IMR-90 (cell line): Measurements from ENCODE around the gene COA5. TPM values are rescaled to one million over a fixed set of nuclear protein-coding genes. Genes with fewer than 3 reads are reported as not detected.

Experiments
- ATAC-seq: fragments of 200-7000 bp; cut with Tn5 transposase; 2 replicates; pipeline ENCODE4 v1.9.1; 2020; ENCODE audit warnings: low read depth, mild to moderate bottlenecking, moderate library complexity
- BruUV-seq: library from RNA; stranded (reverse); fragments of 400-500 nt; replicated peaks from 2 replicates; lab custom pipeline; 2021; lab: Mats Ljungman, UMichigan
- CTCF ChIA-PET: fragments of 300-600 bp; formaldehyde crosslinking; extraction: SDS; loops from one replicate; lab custom pipeline; 2021; ENCODE audit warnings: antibody characterized with exemption; lab: Yijun Ruan, JAX
- POLR2A ChIA-PET: fragments of 300-600 bp; sonication (Branson Sonifier 250); formaldehyde crosslinking; loops from one replicate; lab custom pipeline; 2022; ENCODE audit warnings: antibody characterized with exemption; ENCODE audit not compliant: unreplicated experiment; lab: Charles Lee
- DNase-seq: peaks from one replicate; pipeline ENCODE4 v3.0.0; 2013
- H2AFZ ChIP-seq: replicated peaks from 2 replicates; pipeline ENCODE3; 2013; ENCODE audit warnings: low read length, mild to moderate bottlenecking; ENCODE audit not compliant: poor library complexity
- H2AK5ac ChIP-seq: 2 replicates; pipeline ENCODE4 v1.6.1; 2013; ENCODE audit warnings: low read depth, low read length, inconsistent platforms
- H2AK9ac ChIP-seq: replicated peaks from 2 replicates; pipeline ENCODE3; 2013; ENCODE audit warnings: mild to moderate bottlenecking, low read depth, low read length, moderate library complexity; ENCODE audit not compliant: poor library complexity
- H2BK120ac ChIP-seq: 2 replicates; pipeline ENCODE4 v1.6.1; 2013; ENCODE audit warnings: low read depth, low read length, inconsistent platforms
- H2BK15ac ChIP-seq: 3 replicates; pipeline ENCODE4 v1.6.1; 2013; ENCODE audit warnings: low read depth, low read length, inconsistent platforms
- H2BK20ac ChIP-seq: 2 replicates; pipeline ENCODE4 v1.6.1; 2013; ENCODE audit warnings: low read depth, mild to moderate bottlenecking, inconsistent platforms, low read length, moderate library complexity
- H2BK5ac ChIP-seq: 2 replicates; pipeline ENCODE4 v1.6.1; 2013; ENCODE audit warnings: mild to moderate bottlenecking, low read depth, low read length, inconsistent platforms; ENCODE audit not compliant: poor library complexity, severe bottlenecking
- H3K14ac ChIP-seq: replicated peaks from 2 replicates; pipeline ENCODE4 v1.6.1; 2013; ENCODE audit warnings: low read depth, low read length, inconsistent platforms
- H3K18ac ChIP-seq: 2 replicates; pipeline ENCODE4 v1.6.1; 2013; ENCODE audit warnings: low read depth, low read length, control low read depth
- H3K23ac ChIP-seq: 2 replicates; pipeline ENCODE4 v1.6.1; 2013; ENCODE audit warnings: low read depth, low read length, inconsistent platforms
- H3K27ac ChIP-seq: 2 replicates; pipeline ENCODE4 v1.5.1; 2013; ENCODE audit warnings: mild to moderate bottlenecking, control low read depth, low read length; ENCODE audit not compliant: insufficient read depth
- H3K27me3 ChIP-seq: 2 replicates; pipeline ENCODE4 v1.6.1; 2013; ENCODE audit warnings: low read length; ENCODE audit not compliant: control insufficient read depth, insufficient read depth
- H3K36me3 ChIP-seq: 2 replicates; pipeline ENCODE4 v1.6.1; 2013; ENCODE audit warnings: low read length, mixed read lengths; ENCODE audit not compliant: control insufficient read depth, insufficient read depth
- H3K4ac ChIP-seq: 2 replicates; pipeline ENCODE4 v1.6.1; 2013; ENCODE audit warnings: low read depth, low read length, inconsistent platforms
- H3K4me1 ChIP-seq: 2 replicates; pipeline ENCODE4 v1.6.1; 2013; ENCODE audit warnings: low read length, mixed read lengths; ENCODE audit not compliant: control insufficient read depth, insufficient read depth
- H3K4me2 ChIP-seq: 2 replicates; pipeline ENCODE4 v1.6.1; 2013; ENCODE audit warnings: low read depth, mild to moderate bottlenecking, control low read depth, low read length, moderate library complexity
- H3K4me3 ChIP-seq: 2 replicates; pipeline ENCODE4 v1.5.1; 2013; ENCODE audit warnings: low read depth, mild to moderate bottlenecking, control low read depth, low read length, moderate library complexity; ENCODE audit not compliant: insufficient read depth
- H3K56ac ChIP-seq: 2 replicates; pipeline ENCODE4 v1.6.1; 2013; ENCODE audit warnings: low read length, inconsistent platforms; ENCODE audit not compliant: insufficient read depth; ENCODE audit errors: extremely low read depth
- H3K79me1 ChIP-seq, 2 experiments: 2 replicates each; pipeline ENCODE4 v1.6.1; 2013; ENCODE audit warnings: low read length in 2 of 2, inconsistent platforms in 1 of 2, low read depth in 1 of 2
- H3K9ac ChIP-seq: 2 replicates; pipeline ENCODE4 v1.6.1; 2013; ENCODE audit warnings: low read depth, low read length, control low read depth
- H3K9me1 ChIP-seq: 2 replicates; pipeline ENCODE4 v1.6.1; 2013; ENCODE audit warnings: low read length, inconsistent platforms; ENCODE audit not compliant: insufficient read depth
- H3K9me3 ChIP-seq: 2 replicates; pipeline ENCODE4 v1.6.1; 2013; ENCODE audit warnings: low read length; ENCODE audit not compliant: control insufficient read depth, insufficient read depth
- H4K20me1 ChIP-seq: 2 replicates; pipeline ENCODE4 v1.6.1; 2013; ENCODE audit warnings: low read length, inconsistent platforms; ENCODE audit not compliant: insufficient read depth
- H4K5ac ChIP-seq: 2 replicates; pipeline ENCODE4 v1.6.1; 2013; ENCODE audit warnings: mild to moderate bottlenecking, low read depth, low read length, control low read depth
- H4K8ac ChIP-seq, 2 experiments: 2 replicates each; pipeline ENCODE4 v1.6.1; 2013; ENCODE audit warnings: low read depth in 2 of 2, low read length in 2 of 2, control low read depth in 1 of 2, inconsistent platforms in 1 of 2
- H4K91ac ChIP-seq: 2 replicates; pipeline ENCODE4 v1.6.1; 2013; ENCODE audit warnings: low read depth, low read length, inconsistent platforms; ENCODE audit not compliant: insufficient read depth
- BHLHE40 ChIP-seq: fragments of 150-350 bp; IDR thresholded peaks from 2 replicates; pipeline ENCODE4 v1.6.1; 2016; ENCODE audit warnings: mild to moderate bottlenecking, low read depth, low read length
- CEBPB ChIP-seq: IDR thresholded peaks from 2 replicates; pipeline ENCODE4 v1.6.1; 2012; ENCODE audit warnings: low read depth, low read length, improper control_type of control experiment
- CHD1 ChIP-seq: IDR thresholded peaks from 2 replicates; pipeline ENCODE4 v1.6.1; 2012; ENCODE audit warnings: low read depth, low read length, improper control_type of control experiment
- CTCF ChIP-seq: conservative IDR thresholded peaks from 2 replicates; pipeline ENCODE4 v1.5.1; 2012; ENCODE audit warnings: mild to moderate bottlenecking, low read depth, low read length, improper control_type of control experiment
- ELK1 ChIP-seq: fragments of 150-350 bp; IDR thresholded peaks from 2 replicates; pipeline ENCODE4 v1.6.1; 2016; ENCODE audit warnings: low read depth, mild to moderate bottlenecking, low read length, moderate library complexity, borderline replicate concordance
- FOS ChIP-seq: fragments of 150-350 bp; IDR thresholded peaks from 2 replicates; pipeline ENCODE4 v1.6.1; 2016; ENCODE audit warnings: low read depth, low read length
- MAFK ChIP-seq: IDR thresholded peaks from 2 replicates; pipeline ENCODE4 v1.6.1; 2012; ENCODE audit warnings: low read depth, low read length, improper control_type of control experiment
- MAZ ChIP-seq: IDR thresholded peaks from 2 replicates; pipeline ENCODE4 v1.6.1; 2012; ENCODE audit warnings: low read depth, mild to moderate bottlenecking, low read length, improper control_type of control experiment, moderate library complexity, borderline replicate concordance
- MXI1 ChIP-seq: IDR thresholded peaks from 2 replicates; pipeline ENCODE4 v1.6.1; 2012; ENCODE audit warnings: low read depth, mild to moderate bottlenecking, low read length, moderate library complexity, borderline replicate concordance
- NFE2L2 ChIP-seq: fragments of 150-350 bp; IDR thresholded peaks from 2 replicates; pipeline ENCODE4 v1.6.1; 2016; ENCODE audit warnings: low read depth, mild to moderate bottlenecking, low read length
- POLR2A ChIP-seq: IDR thresholded peaks from 2 replicates; pipeline ENCODE4 v1.6.1; 2012; ENCODE audit warnings: mild to moderate bottlenecking, low read depth, low read length
- RCOR1 ChIP-seq: IDR thresholded peaks from 2 replicates; pipeline ENCODE4 v1.6.1; 2012; ENCODE audit warnings: mild to moderate bottlenecking, low read length, improper control_type of control experiment; ENCODE audit not compliant: insufficient replicate concordance
- RFX5 ChIP-seq: IDR thresholded peaks from 2 replicates; pipeline ENCODE4 v1.8.0; 2012; ENCODE audit warnings: low read depth, mild to moderate bottlenecking, low read length, moderate library complexity
- SMC3 ChIP-seq: fragments of 150-350 bp; IDR thresholded peaks from 2 replicates; pipeline ENCODE4 v1.6.1; 2016; ENCODE audit warnings: low read depth, mild to moderate bottlenecking, antibody characterized with exemption, low read length, moderate library complexity
- USF2 ChIP-seq: fragments of 150-350 bp; IDR thresholded peaks from 2 replicates; pipeline ENCODE4 v1.6.1; 2017; ENCODE audit warnings: mild to moderate bottlenecking, antibody characterized with exemption, low read length, low read depth
- WGBS, 2 experiments: methylation state at CpG; one replicate each; pipeline versions ENCODE4 v1.1.5 to v1.1.7; 2013; ENCODE audit warnings: missing lambda C conversion rate in 2 of 2; ENCODE audit not compliant: insufficient read length in 1 of 2; ENCODE audit errors: extremely low coverage in 2 of 2; 5-methylcytosine and 5-hydroxymethylcytosine counted together
- dilution Hi-C: fragments of 300-500 bp; cut with HindIII; formaldehyde crosslinking; loops from one replicate; pipeline ENCODE4 v1.14.3; 2018; ENCODE audit warnings: low sequenced_read_pairs; ENCODE audit not compliant: unreplicated experiment
- in situ Hi-C: fragments of 300-500 bp; cut with MboI; formaldehyde crosslinking; loops from 3 replicates; pipeline ENCODE4 v1.14.3; 2019; ENCODE audit warnings: low sequenced_read_pairs, inconsistent platforms, mixed read lengths
- intact Hi-C: fragments of 100-400 bp; cut with micrococcal nuclease; formaldehyde crosslinking; loops from 2 replicates; pipeline ENCODE4 v1.10.0; 2022
- polyA plus RNA-seq, 3 experiments: library from polyadenylated mRNA; depleted of rRNA; stranded (reverse); fragments of >200 nt; gene quantifications; 2 replicates each; pipeline ENCODE4 v1.2.3, GENCODE V29; 2012; ENCODE audit warnings: low replicate concordance in 1 of 3
- total RNA-seq: library from RNA; depleted of rRNA; stranded (reverse); fragments of >200 nt; gene quantifications from 2 replicates; pipeline ENCODE4 v1.2.3, GENCODE V29; 2012

COA5 gene
- total and polyA plus RNA-seq, 2 of the 4 experiments (the other 2 are of a cell fraction), result 8.4 to 14.2 TPM

- POLR2A ChIA-PET, result no interaction called here
- no peak overlapping the region for H2BK20ac ChIP-seq
- no peak overlapping the region for H3K14ac ChIP-seq
- intact Hi-C loops, result no loop called here
- no peak overlapping the region for H3K23ac ChIP-seq
- H2AK5ac ChIP-seq, result no peak overlapping the region
- H3K4me3 ChIP-seq, result no peak overlapping the region
- dilution Hi-C loops, result no loop called here
- CTCF ChIA-PET, result interaction anchor here (0.6 to 0.7 kb wide), 2 partner anchors 18 to 201 kb away, joined by 3 to 4 read pairs; no protein-coding TSS in a partner anchor
- peaks cover 3% of the 10 kb centered on the region; the same call in 1 of the 2 replicates for H3K9me1 ChIP-seq
- no peaks in the 10 kb centered on the region for H3K9me3 ChIP-seq
- no peak overlapping the region for H3K4ac ChIP-seq
- no peak overlapping the region for H2BK5ac ChIP-seq
- WGBS, 2 experiments, result 94% methylated on average over 8 of the region's 9 CpGs; no CpG with 5 or more reads in 1 of the 2 experiments
- no peak overlapping the region for H2AFZ ChIP-seq
- H4K5ac ChIP-seq, result no peak overlapping the region
- H3K4me1 ChIP-seq, result peaks cover 7% of the 10 kb centered on the region
- no peak overlapping the region for H2AK9ac ChIP-seq
- no peak overlapping the region for H2BK15ac ChIP-seq
- H3K9ac ChIP-seq, result no peak overlapping the region
- no peak overlapping the region for H3K56ac ChIP-seq
- H4K8ac ChIP-seq, result no peak overlapping the region
- ATAC-seq (no peak), DNase-seq (no peak)
- H3K4me2 ChIP-seq, result no peak overlapping the region
- no peaks in the 10 kb centered on the region for H3K27me3 ChIP-seq
- peaks cover 36% of the 10 kb centered on the region for H3K36me3 ChIP-seq
- peaks cover 32 to 42% of the 10 kb centered on the region in 2 experiments for H3K79me1 ChIP-seq
- peaks cover 4% of the 10 kb centered on the region; the same call in 1 of the 2 replicates for H4K20me1 ChIP-seq
- no peak overlapping the region for H3K18ac ChIP-seq
- in situ Hi-C loops, result no loop called here
- BruUV-seq, result no TSS peak
- no peak overlapping the region for H3K27ac ChIP-seq
- no peak overlapping the region for H4K91ac ChIP-seq
- no peak overlapping the region for H2BK120ac ChIP-seq
- TF ChIP-seq NFE2L2, result no peak
- TF ChIP-seq MAZ, result no peak
- no peak for TF ChIP-seq USF2
- TF ChIP-seq BHLHE40, result no peak
- no peak for TF ChIP-seq FOS
- no peak for TF ChIP-seq RCOR1
- TF ChIP-seq CTCF, result no peak
- no peak for TF ChIP-seq POLR2A
- no peak for TF ChIP-seq ELK1
- TF ChIP-seq SMC3, result no peak
- no peak for TF ChIP-seq CHD1
- TF ChIP-seq MAFK, result no peak
- no peak for TF ChIP-seq RFX5
- no peak for TF ChIP-seq CEBPB
- no peak for TF ChIP-seq MXI1
Observed at GRCh38 chr2:98614024-98614739, 5.9 kb upstream of the COA5 start.
